CD4-positive, alpha-beta T cell (primary cell): ENCODE results near the gene PRRX2. TPM values are rescaled to one million over a fixed set of nuclear protein-coding genes. Genes with fewer than 3 reads are reported as not detected.

Source experiments
- ATAC-seq: fragments of 200-7000 bp; cut with Tn5 transposase; one replicate; pipeline ENCODE4 v1.10.0; 2022; ENCODE audit warnings: mild to moderate bottlenecking; ENCODE audit not compliant: poor library complexity
- CTCF ChIA-PET: fragments of 350-600 bp; sonication (Branson Sonifier 250); formaldehyde crosslinking; loops from one replicate; lab custom pipeline; 2021; ENCODE audit warnings: antibody characterized with exemption, inconsistent platforms; lab: Charles Lee
- POLR2A ChIA-PET: fragments of 350-600 bp; sonication (Branson Sonifier 250); formaldehyde crosslinking; loops from one replicate; lab custom pipeline; 2021; ENCODE audit warnings: antibody characterized with exemption, inconsistent platforms; lab: Charles Lee
- DNase-seq, 14 experiments: peaks; one replicate each; pipeline ENCODE4 v3.0.0-alpha.2; 2013 to 2020; ENCODE audit warnings: mixed read lengths in 2 of 14
- H3K27ac ChIP-seq, 2 donors: one replicate each; pipeline versions ENCODE4 v1.5.1 to v1.7.0; 2013; ENCODE audit warnings: low read length in 2 of 2, low read depth in 1 of 2, mild to moderate bottlenecking in 1 of 2
- H3K27me3 ChIP-seq, 2 experiments: 1 replicate in 1 of 2; 2 replicates in 1 of 2; pipeline versions ENCODE4 v1.6.1 to v1.7.0; 2013; ENCODE audit warnings: low read length in 2 of 2, control low read depth in 1 of 2, mild to moderate bottlenecking in 1 of 2, moderate library complexity in 1 of 2; ENCODE audit not compliant: insufficient read depth in 2 of 2, control insufficient read depth in 1 of 2
- H3K36me3 ChIP-seq: one replicate; pipeline ENCODE4 v1.6.1; 2013; ENCODE audit warnings: low read length, control low read depth; ENCODE audit not compliant: insufficient read depth
- H3K4me1 ChIP-seq: one replicate; pipeline ENCODE4 v1.6.1; 2013; ENCODE audit warnings: low read length, control low read depth; ENCODE audit not compliant: insufficient read depth
- H3K4me3 ChIP-seq: one replicate; pipeline ENCODE4 v1.5.1; 2013; ENCODE audit warnings: mild to moderate bottlenecking, low read length, moderate library complexity
- H3K9me3 ChIP-seq, 2 experiments: 1 replicate in 1 of 2; 2 replicates in 1 of 2; pipeline versions ENCODE4 v1.6.1 to v1.7.0; 2013; ENCODE audit warnings: low read length in 2 of 2, mild to moderate bottlenecking in 2 of 2, control low read depth in 1 of 2, moderate library complexity in 1 of 2; ENCODE audit not compliant: control insufficient read depth in 1 of 2, insufficient read depth in 1 of 2
- H3K27ac Mint-ChIP-seq: one replicate; pipeline ENCODE4 v1.8.0; 2020; ENCODE audit warnings: mixed read lengths
- H3K27me3 Mint-ChIP-seq: one replicate; pipeline ENCODE4 v1.8.0; 2021; ENCODE audit warnings: mixed read lengths
- H3K36me3 Mint-ChIP-seq: one replicate; pipeline ENCODE4 v1.8.0; 2021; ENCODE audit warnings: low read depth, mixed read lengths
- H3K4me1 Mint-ChIP-seq: one replicate; pipeline ENCODE4 v1.8.0; 2021; ENCODE audit warnings: low read depth, mixed read lengths
- H3K4me3 Mint-ChIP-seq: one replicate; pipeline ENCODE4 v1.8.0; 2020; ENCODE audit warnings: mild to moderate bottlenecking, mixed read lengths
- H3K9me3 Mint-ChIP-seq: one replicate; pipeline ENCODE4 v1.8.0; 2020; ENCODE audit warnings: mixed read lengths
- CTCF ChIP-seq: fragments of 200-600 bp; IDR thresholded peaks from one replicate; pipeline ENCODE4 v1.8.0; 2022; ENCODE audit warnings: antibody characterized with exemption, mild to moderate bottlenecking
- intact Hi-C, 2 experiments: fragments of 100-400 bp; cut with DNase I in 1 of 2; cut with micrococcal nuclease in 1 of 2; formaldehyde crosslinking; loops; one replicate each; pipeline versions ENCODE4 v1.15.1 to v1.9.0; 2023 to 2025; cut with DNase I, micrococcal nuclease
- total RNA-seq, 174 experiments: library from RNA in 2 of 174; stranded (reverse) in 2 of 174; gene quantifications; one replicate each; pipeline ENCODE4 v1.2.3 and lab custom pipeline; 2021 to 2026

PRRX2 gene
- total RNA-seq, 2 experiments from 2014 or later: not detected

- H3K27ac Mint-ChIP-seq: no peak overlapping the region
- POLR2A ChIA-PET: no interaction called here
Measured at GRCh38 chr9:129762985-129763926, 97.8 kb downstream of the PRRX2 start.

GRCh38 chr9:129765764-129766317 lies 100.4 kb downstream of the PRRX2 start:
- CTCF ChIA-PET: no interaction called here
- POLR2A ChIA-PET: interaction anchor here (0.9 kb wide), 1 partner anchor 28 kb away, joined by 3 read pairs; no protein-coding TSS in a partner anchor
- intact Hi-C loops: no loop called here

More at GRCh38 chr9:129762985-129763926, 97.8 kb downstream of the PRRX2 start:
- intact Hi-C loops: no loop called here
- Mint-ChIP-seq H3K36me3 (no peaks in the 10 kb centered on the region), H3K4me1 (peaks cover 3% of the 10 kb centered on the region), H3K4me3 (no peak overlapping the region), H3K9me3 (no peaks in the 10 kb centered on the region), H3K27me3 (peaks cover under 1% of the 10 kb centered on the region)
- Histone ChIP-seq H3K4me1 (no peaks in the 10 kb centered on the region), H3K9me3 (no peaks in the 10 kb centered on the region), H3K4me3 (no peak overlapping the region), H3K36me3 (no peaks in the 10 kb centered on the region), H3K27me3 (no peaks in the 10 kb centered on the region), H3K27ac (no peak overlapping the region)
- CTCF ChIA-PET: no interaction called here
- DNase-seq (no peak), ATAC-seq (no peak)
- TF ChIP-seq CTCF: no peak

GRCh38 chr9:129768486-129768885 lies 103.0 kb downstream of the PRRX2 start:
- intact Hi-C loops: no loop called here
- H3K27ac ChIP-seq: no peak overlapping the region
- Mint-ChIP-seq H3K9me3 (no peaks in the 10 kb centered on the region), H3K4me1 (no peaks in the 10 kb centered on the region), H3K4me3 (no peak overlapping the region), H3K27me3 (no peaks in the 10 kb centered on the region), H3K27ac (no peak overlapping the region), H3K36me3 (no peaks in the 10 kb centered on the region)
- POLR2A ChIA-PET: interaction anchor here (0.6 kb wide), 1 partner anchor 1289 kb away, joined by 3 read pairs; no protein-coding TSS in a partner anchor
- H3K4me3 ChIP-seq: no peak overlapping the region
- CTCF ChIA-PET: no interaction called here
- DNase-seq: no peak
- no peaks in the 10 kb centered on the region for H3K27me3 ChIP-seq
- H3K4me1 ChIP-seq: no peaks in the 10 kb centered on the region
- TF ChIP-seq CTCF: no peak
- no peaks in the 10 kb centered on the region for H3K9me3 ChIP-seq
- H3K36me3 ChIP-seq: no peaks in the 10 kb centered on the region
- ATAC-seq: no peak

More at GRCh38 chr9:129765764-129766317, 100.4 kb downstream of the PRRX2 start:
- Histone ChIP-seq H3K36me3 (no peaks in the 10 kb centered on the region), H3K4me3 (no peak overlapping the region), H3K27ac (no peak overlapping the region), H3K27me3 (no peaks in the 10 kb centered on the region), H3K4me1 (no peaks in the 10 kb centered on the region), H3K9me3 (no peaks in the 10 kb centered on the region)
- H3K36me3 Mint-ChIP-seq: no peaks in the 10 kb centered on the region
- H3K4me3 Mint-ChIP-seq: no peak overlapping the region
- no peaks in the 10 kb centered on the region for H3K27me3 Mint-ChIP-seq
- no peak for TF ChIP-seq CTCF
- H3K27ac Mint-ChIP-seq: no peak overlapping the region
- DNase-seq (no peak), ATAC-seq (no peak)
- no peaks in the 10 kb centered on the region for H3K9me3 Mint-ChIP-seq
- H3K4me1 Mint-ChIP-seq: no peaks in the 10 kb centered on the region
